NCI-H524 (cell line): Measurements from ENCODE around the gene AP2A2.

ENCODE experiments used
- DNase-seq, 2 experiments: peaks; one replicate each; lab custom pipeline; 2025; lab: John Stamatoyannopoulos, UW

The AP2A2 gene

DNA sequence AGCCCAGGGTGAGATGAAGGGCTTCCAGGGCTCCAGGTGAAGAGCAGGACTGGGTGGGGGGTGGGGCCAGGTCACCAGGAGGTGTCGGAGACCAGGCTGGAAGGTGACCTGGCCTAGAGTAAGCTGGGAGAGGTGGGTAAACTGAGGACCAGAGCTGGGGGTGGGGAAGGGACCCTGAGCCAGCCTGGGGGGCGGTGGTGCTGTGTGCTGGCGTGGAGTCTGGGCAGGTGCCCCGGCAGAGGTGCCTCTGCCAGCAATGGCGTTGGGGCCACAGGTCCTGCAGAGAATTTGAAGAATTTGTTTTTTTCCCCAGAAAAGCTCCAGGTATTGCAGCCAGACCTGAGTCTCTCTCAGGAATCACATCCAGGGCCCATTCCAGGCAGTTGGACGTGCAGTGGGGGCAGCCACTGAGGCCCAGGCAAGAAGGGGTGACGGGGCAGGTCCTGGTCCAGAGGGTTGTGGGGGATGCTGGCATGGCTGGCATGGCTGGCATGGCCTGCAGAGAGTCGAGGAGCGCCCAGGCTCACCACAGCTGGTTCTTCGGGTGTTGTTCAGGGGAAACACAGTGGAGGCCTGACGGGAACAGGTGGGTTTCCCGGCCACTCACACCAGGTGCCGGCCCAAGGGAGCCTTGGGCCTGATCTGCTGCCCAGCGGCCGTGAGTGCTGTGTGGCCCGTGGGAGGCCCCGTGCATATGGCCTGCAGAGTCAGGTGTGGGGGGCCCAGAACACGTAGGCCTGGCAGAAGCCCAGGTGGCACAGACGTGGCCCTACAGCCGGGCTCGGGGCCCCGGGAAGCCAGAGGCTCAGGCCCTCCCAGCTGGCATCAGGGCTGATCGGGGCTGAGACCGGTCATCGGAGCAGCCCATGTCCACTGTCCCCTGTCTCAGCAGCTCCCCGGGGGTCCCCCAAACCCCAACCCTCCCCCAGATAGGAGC is 117.2 kb downstream of the AP2A2 start:
- no peak for DNase-seq

DNA sequence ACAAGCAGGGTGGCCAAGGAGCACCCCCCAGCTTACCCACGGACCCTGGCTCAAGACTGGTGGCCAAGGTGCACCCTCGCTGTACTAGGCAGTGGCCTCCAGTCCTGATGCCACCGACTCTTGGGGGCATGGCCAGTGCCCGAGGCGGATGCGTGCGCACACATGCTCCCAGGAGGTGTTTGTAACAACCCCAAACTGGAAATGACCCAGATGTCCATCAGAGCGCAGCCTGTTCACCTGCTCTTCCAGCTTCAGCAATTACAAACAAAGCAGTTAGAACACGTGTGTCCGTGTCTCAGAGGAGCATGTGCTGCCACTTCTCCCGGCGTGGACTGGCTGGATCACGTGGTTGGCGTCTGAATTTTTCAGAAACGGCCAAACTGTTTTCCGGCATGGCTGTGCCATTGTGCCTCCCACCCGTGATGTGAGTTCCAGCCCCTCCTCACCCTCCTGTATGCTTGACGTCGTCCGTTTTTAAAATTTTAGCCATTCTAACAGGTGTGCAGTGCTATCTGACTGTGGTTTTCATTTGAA is 118.0 kb downstream of the AP2A2 start:
- no peak for DNase-seq

DNA sequence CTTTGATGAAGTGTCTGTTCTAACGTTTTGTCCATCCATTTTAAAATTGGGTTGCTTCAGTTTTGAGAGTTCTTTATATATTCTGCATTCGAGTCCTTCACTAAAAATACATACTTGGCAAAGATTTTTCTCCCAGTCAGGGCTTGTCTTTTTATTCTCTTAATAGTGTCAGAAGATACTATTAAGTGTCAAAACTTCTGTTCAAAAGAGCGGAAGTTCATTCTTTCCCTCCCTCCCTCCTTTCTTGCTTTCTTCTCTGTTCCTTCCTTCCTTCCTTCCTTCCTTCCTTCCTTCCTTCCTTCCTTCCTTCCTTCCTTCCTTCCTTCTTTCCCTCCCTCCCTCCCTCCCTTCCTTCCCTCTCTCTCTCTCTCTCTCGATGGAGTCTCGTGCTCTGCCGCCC is 118.5 kb downstream of the AP2A2 start:
- DNase-seq = no peak

DNA sequence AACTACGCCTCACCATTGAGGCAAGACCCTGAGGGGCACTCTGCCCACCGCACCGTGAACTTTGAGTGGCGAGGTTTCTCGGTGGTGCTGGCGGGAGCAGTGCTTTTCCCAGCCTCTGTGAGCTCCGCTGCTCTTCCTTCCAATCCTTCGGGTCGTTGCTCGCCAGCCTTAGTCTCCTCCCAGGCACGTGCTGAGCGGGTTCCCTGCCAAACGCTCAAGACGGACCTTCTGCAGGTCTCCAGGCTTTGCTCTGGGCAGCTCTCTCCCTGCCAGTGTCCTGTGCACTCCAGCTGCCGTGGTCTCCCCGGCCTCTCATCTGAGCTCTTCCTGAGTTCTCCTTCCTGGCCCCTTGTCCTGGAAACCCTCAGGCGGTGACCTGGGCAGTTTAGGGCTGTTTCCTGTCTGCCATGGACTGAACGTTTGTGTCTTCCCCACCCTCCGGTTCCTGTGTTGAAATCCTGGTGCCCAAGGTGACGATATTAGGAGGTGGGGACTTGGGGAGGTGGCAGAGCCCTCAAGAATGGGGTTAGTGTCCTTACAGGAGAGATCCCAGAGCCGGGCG is 122.0 kb downstream of the AP2A2 start:
- no peak for DNase-seq

DNA sequence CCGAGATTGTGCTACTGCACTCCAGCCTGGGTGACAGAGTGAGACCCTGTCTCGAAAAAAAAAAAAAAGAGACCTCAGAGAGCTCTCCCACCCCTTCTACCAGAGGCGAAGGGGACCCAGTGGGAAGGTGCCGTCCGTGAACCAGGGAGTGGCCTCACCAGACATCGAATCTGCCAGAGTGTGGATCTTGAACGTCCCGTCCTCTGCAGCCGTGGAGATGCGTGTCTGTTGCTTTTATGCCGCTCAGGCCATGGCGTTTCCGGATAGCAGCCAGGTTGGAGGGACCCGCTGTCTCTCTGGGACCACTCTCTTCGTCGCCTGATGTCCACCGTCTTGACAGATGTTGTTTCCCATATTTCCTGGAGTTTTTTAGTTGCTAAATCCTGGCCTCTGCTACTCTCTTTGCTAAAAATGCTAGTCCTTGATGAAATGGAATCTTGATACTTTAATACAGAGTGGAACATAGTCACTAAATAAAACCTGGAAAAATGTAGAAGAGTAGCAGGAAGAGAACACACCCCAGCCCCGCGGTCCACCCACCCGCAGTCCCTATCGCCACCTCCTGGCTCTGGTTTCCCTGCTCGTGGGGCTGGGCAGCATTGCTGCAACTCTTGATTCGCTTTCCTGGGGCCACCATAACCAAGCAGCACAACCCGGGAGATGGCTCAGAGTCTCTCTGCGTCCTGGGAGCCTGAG is 122.9 kb downstream of the AP2A2 start:
- no peak for DNase-seq

DNA sequence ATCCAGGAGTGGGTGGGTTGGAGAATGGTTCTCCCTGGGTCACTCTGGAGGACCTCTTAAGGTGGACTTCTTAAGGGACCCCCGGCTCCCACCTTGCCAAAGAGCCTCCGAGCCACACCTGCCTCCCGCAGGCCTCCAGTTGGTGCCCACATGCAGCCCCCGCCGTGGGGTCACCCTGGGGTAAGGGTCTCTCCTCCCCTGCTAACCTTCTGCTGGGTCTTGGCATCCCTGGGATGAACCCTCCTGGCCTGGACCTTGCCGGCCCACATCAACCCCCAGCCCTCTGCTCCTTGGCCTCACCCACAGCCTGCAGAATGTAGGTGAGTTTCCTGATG is 123.4 kb downstream of the AP2A2 start:
- DNase-seq = no peak

DNA sequence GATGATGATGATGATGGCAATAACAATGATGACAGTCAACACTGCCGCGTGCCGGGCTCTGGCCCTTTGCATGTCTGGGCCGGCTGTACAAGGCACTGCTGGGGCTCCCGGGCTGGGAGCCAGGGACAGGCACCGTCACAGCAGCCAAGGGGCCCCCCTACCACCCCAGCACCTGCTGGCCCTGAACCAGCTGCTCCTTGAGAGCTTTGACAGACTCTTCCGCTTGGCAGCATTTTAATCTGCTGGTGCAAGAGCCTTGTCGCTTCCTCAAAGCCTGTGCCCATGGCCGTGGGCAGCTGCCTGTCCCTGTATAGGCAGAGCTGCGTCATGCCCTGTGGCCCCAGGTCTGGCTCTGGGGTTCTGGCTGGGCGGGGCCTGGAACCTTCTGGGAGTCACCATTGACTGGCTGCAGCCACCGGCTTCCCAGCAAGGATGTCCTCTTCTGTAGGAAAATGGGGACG is 123.8 kb downstream of the AP2A2 start:
- peak; percentile 39 to 80 for DNase-seq

DNA sequence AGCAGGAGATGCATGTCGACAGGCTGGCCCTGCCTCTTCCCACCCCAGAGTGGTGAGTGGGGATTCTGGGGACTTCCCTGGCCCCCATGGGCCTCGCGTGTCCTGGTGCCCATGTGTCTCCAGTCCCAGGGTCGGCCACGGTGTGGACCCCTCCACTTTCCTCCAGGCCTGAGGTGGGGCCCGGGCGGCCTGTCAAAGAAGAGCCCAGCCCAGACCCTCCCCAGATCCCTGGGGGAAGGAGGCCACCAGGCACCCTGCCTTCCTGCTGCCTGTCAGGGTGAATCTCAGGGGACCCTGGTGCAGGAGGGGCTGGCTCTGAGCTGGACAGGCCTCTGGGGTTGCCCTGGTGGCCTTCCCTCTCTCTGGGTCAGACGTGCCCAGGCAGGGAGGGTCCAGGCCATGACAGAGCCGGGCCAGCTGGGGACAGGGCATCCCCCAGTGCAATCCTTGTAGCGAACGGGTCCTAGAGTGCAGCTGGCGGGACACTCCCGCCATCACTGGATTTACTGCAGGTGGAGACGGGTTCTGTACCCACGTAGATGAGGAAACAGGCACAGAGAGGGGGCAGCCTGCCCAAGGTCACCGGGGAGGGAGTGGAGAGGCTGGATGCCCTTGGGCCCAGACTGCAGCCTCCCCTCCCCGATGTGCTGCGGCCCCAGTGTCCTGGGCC is 124.4 kb downstream of the AP2A2 start:
- no peak for DNase-seq

DNA sequence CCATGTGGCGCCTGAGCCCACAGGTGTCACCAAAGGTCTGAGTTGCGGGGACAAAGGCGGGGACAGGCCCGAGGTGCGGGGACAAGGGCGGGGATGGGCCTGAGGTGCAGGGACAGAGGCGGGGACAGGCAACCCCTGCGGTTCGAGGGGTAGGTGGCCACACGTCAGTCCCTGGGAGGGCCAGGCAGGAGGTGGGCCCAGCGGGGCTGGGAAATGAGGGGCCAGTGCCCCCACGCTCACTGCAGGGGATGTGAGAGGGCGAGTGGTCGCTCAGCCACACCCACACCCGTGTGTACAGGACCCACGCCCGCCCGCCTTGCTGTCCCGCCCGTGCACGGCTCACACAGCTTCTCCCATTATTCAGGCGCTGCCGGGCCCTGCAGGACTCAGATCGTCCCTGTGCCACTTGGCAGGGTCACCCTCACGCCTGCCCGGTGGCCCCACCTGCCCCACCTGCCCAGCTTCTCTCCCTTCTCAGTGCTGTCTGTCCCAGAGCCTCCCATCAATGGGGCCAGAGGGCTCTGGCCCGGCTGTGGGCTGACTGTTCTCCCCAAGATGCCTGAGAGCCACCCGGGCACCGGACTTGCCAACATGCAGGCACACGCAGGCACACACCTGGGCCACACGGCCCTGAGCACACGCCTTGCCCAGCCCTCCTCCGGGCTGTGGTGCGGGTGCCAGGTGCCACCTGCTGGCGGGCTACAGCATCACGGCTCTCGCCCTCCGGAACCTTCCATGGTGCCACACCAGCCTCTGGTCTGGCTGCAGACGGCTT is 125.1 kb downstream of the AP2A2 start:
- peak; percentile 21 to 67 for DNase-seq

DNA sequence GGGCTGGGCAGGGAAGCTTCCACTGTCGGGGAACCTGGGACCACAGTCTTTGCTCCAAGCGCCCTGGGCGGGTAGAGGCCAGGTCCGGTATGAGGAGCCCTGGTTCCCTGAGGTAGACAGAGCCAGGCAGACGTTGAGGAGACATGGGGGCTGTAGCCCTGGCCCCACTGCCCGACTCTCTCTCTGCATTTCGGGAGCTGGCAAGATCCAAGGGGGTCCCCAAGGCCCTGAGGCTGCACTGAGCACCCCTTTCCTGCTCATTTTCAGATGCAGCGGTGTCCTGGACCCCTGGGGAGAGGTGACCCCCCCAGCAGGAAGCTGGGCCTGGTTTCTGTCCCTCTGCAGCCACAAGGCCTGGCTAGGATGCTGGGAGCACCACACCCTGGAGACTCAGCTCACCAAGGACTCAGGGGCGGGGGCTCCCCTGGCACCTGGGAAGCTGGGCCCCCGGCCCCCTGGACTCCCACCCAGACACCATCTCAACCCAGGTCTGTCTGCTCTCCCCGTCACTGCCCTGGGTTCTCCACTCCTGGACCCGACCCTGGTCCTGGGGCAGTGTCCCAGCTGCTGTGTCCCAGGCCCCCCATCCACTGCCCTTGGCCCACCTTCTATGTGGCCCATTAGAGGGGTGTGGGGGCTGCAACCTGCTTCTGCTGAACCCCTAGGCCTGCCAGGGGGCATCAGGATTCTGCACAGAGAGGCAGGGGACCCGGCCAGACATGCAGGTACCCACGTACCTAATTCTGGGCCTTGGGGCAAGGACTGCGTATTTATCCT is 125.9 kb downstream of the AP2A2 start:
- DNase-seq = no peak

DNA sequence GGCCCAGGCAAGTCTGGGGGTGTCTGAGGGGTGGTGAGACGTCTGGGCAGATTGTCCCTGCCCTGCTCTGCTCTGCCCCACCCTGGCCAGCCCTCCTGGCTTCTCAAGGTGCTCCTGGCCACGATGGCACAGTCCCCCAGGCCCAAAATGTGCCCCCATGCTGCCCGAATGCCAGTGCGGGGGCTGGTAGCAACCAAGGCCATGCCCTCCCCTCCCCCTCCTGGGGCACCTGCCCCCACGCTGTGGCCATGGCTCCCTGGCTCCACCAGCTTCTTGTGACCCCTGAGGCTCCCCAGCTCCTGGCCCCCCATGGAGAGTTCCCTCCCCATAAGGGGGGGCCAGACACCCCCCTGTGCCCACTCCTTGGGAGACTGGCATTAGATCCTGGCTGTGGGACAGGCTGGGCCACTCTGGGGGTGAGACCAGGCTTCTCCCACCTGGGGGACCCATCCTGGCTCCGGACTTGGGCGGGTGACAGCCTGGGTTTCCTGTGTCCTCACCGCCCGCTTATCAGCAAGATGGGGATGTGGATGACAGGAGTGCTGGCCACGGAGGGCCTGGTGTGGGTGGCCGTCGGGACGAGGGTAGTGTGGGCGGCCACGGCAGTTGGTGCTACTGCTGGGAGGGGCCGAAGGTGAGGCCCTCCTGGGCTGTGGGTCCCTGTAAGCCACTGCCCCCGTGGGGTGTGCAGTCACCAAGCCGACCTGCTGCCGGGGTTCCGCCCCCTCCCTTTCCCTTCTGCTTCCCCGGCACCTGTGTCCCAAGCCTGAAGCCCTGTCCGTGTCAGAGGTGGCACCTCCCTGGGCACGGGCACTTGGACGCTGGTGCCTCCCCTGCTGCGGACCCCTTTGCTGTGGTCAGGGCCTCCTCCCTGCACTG is 126.7 kb downstream of the AP2A2 start:
- no peak for DNase-seq

DNA sequence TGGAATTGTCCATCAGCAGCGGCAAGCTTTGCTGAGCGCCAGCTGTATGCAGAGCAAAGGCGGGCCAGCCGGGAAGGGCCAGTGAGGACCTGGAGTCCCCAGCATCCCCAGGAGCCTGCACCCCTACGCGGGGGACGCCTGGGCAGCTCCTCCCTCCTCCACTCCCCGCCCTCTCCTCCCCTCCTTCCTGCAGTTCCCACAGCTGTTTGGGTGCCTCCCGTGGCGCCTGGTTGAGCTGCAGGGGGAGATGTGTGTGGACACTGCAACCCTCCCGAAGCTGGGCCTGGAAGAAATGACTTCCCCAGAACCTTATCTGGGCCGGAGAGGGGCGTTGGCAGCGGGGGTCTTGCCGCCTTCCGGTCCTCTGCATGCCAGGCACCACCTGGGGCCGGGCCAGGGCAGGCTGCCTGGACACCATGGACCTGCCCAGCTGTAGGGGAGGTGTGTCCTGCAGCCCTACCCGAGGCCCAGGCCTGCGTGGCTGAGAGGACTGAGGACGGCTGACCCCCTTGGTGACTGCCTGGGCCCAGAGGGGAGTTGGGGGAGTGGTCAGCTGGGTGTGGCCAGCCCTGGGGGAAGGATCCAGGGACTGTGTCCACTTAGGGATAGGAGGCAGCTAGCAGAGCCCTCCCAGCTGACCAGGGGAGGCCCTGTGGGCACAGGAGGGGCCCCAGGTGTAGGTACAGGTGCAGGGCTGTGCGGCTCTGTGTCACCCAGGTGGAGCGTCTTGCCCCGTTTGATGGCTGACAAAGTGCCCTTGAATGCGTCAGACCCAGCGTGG is 127.6 kb downstream of the AP2A2 start:
- no peak for DNase-seq

DNA sequence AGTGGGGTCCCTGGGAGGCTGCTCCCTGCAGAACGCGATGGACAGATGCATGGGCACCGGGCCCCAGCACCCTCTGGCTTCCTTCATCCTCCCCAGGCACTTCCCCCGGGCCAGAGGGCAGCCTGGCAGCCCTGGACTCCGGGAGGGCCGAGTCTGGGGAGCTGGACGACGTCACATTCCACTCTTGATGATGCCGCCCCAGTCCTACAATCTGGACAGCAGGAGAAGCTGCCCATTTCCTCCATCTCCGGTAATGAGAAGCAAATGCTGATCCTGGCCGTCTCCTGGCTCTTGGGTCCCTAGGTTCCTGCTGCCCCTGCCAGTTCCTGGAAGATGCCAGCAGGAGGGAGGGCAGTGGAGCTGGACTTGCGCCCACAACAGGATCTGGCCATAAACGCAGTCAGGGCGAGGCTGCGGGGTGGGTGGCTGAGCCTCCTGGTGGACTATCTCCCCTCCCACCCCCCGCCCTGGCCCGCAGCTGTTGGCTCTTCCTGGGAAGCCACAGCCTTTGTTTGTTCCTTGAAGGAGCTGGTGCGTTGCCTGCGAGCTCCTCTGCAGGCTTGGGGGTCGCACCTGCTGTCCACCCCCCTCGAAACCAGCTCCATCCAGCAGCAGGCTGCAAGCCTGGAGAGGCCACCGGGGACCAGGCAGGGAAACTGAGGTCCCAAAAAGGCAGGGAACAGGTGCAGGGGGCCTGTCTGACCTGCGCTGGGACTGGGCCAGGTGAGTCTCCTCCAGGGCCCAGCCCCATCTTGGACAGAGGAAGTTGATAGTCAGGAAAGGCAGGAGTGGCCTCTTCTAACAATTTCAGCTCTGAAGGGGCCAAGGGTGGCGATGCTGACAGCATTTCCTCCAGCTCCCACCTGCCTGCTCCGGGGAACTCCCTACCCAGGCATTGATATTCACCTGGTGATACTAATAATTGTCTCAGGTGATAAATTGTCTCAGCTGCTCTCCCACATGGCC is 128.8 kb downstream of the AP2A2 start:
- peak in 1 of 2 experiments; percentile 30 for DNase-seq

DNA sequence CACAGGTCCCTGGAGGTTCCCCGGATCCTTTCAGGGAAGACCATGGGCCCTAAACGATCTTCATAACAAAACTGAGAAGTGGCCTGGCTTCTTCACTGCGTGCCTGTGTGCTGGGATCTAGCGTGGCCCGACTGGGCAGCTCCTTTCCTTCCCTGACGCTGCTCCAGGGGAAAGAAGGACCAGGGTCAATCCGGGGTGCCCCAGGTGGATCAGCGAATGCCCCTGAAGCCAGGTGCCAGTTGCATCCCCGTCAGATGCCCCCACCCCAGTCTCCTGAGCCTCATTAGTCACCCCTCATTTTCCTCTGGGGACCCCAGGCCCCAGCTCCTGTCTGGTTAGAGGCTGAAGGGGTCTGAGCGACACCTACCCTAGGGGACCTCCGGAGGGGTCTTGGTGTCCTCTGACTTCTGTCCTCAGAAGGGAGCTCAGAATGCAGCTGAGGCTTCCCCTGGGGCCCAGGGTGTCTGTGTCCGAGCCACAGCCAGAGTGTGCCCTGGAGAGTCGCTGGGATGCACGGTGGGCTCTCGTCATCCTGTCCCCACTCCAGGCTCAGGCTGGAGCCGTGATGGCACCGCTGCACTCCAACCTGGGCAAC is 129.5 kb downstream of the AP2A2 start:
- DNase-seq = no peak

DNA sequence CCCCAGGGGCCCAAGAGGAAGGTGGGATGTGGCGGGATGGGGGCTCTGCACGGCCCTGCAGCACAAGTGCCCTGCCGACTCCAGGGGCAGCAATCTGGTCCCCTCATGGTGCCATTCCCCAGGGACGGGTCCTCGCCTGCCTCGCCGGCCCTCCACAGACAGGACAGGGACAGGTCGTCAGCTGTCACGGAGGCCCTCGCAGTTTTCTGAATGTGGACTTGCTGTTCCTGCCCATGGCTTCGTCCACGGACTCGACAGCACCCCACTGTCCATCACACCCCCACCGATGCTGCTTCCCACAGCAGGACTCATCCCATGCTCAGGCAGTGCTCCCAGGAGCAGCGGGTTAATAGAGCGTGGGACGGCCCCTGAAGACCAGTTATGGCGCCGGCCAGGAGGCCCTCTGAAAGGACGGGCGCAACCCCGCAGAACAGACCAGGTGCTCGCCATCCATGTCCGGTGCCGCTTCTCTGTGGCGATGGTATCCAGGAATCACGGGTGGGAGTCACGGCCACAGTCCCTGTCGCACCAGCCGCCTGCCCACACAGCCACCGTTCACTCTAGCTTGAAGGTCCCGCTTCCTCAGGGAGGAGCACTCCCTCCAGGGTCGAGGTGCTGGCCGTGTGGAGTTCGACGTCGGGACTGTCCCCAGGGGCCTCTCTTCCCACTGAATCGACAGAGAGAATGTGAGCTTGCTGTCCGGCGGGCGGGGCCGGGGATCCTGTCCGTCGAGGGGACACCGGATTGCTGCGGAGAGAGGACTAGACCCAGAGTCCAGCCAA is 130.5 kb downstream of the AP2A2 start:
- DNase-seq = no peak

DNA sequence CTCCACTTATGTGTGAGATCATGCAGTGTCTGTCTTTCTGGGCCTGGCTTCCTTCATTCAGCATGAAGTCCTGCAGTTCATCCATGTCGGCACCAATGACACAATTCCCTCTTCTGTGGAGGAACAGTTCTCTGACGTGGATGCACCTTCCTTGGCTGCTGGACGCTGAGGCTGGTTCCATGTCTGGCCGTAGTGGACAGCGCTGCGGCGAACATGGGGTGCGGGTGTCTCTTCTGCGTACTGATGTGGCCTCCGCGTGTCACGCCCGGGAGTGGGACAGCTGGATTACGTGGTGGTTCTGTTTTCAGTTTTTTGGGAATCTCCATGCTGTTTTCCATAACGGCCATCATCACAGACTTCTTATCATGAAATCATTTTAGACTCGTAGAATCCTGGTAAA is 132.1 kb downstream of the AP2A2 start:
- no peak for DNase-seq
